Heart left ventricle (tissue), 16 donors: ENCODE data around the gene TUBG2. TPM values are rescaled to one million over a fixed set of nuclear protein-coding genes. Genes with fewer than 3 reads are reported as not detected.

ENCODE experiments used
- ATAC-seq, 4 donors: fragments of 200-7000 bp; cut with Tn5 transposase; one replicate each; pipeline ENCODE4 v1.9.1; 2020 to 2022; ENCODE audit warnings: moderate library complexity in 4 of 4, mild to moderate bottlenecking in 3 of 4, moderate number of reproducible peaks in 1 of 4
- DNase-seq, 5 donors: peaks; one replicate each; pipeline ENCODE4 v3.0.0-alpha.2; 2020
- H3K27ac ChIP-seq, 12 donors: fragments of 200-600 bp; sonication (generic) in 4 of 12; one replicate each; pipeline versions ENCODE4 v1.5.0 to v1.8.0; 2016 to 2022; ENCODE audit warnings: mild to moderate bottlenecking in 2 of 12
- H3K27me3 ChIP-seq, 9 donors: fragments of 200-600 bp; sonication (generic) in 2 of 9; one replicate each; pipeline versions ENCODE4 v1.5.1 to v1.8.0; 2016 to 2022; ENCODE audit warnings: mild to moderate bottlenecking in 3 of 9
- H3K36me3 ChIP-seq, 9 donors: fragments of 200-600 bp; sonication (generic) in 2 of 9; one replicate each; pipeline versions ENCODE4 v1.5.0 to v1.8.0; 2018 to 2022; ENCODE audit warnings: mild to moderate bottlenecking in 2 of 9
- H3K4me1 ChIP-seq, 12 donors: fragments of 200-600 bp; sonication (generic) in 4 of 12; one replicate each; pipeline versions ENCODE4 v1.5.0 to v1.8.0; 2016 to 2022; ENCODE audit warnings: mild to moderate bottlenecking in 3 of 12
- H3K4me3 ChIP-seq, 12 donors: fragments of 200-600 bp; sonication (generic) in 4 of 12; one replicate each; pipeline versions ENCODE4 v1.5.0 to v1.8.0; 2017 to 2022; ENCODE audit warnings: mild to moderate bottlenecking in 9 of 12, moderate library complexity in 4 of 12
- H3K9me3 ChIP-seq, 12 donors: fragments of 200-600 bp; sonication (generic) in 4 of 12; one replicate each; pipeline versions ENCODE4 v1.5.0 to v1.8.0; 2016 to 2022; ENCODE audit warnings: mild to moderate bottlenecking in 1 of 12
- CTCF ChIP-seq, 12 donors: fragments of 200-600 bp; sonication (generic) in 4 of 12; IDR thresholded peaks; one replicate each; pipeline versions ENCODE4 v1.5.0 to v1.8.0; 2018 to 2022; ENCODE audit warnings: antibody characterized with exemption in 12 of 12, mild to moderate bottlenecking in 5 of 12
- POLR2A ChIP-seq, 2 donors: fragments of 450-650 bp; IDR thresholded peaks; one replicate each; pipeline ENCODE4 v1.6.1; 2017; ENCODE audit warnings: antibody characterized with exemption in 2 of 2, mild to moderate bottlenecking in 2 of 2, moderate library complexity in 2 of 2
- WGBS, 4 donors: extraction: QIAGEN DNeasy Blood & Tissue Kit in 2 of 4; methylation state at CpG; one replicate each; pipeline versions ENCODE4 v1.1.5 to v1.1.7; 2013 to 2018; 5-methylcytosine and 5-hydroxymethylcytosine counted together
- intact Hi-C, 10 donors: fragments of 100-400 bp; cut with DNase I; formaldehyde crosslinking; loops; one replicate each; pipeline versions ENCODE4 v1.11.1 to v1.14.2; 2022
- polyA plus RNA-seq, 2 donors: library from polyadenylated mRNA; stranded (reverse); fragments of 200-250 nt; gene quantifications; one replicate each; pipeline ENCODE4 v1.2.3, GENCODE V29; 2013
- total RNA-seq, 9 donors: library from RNA; depleted of rRNA in 2 of 9; stranded (reverse); fragments of >200 nt in 2 of 9; fragmentation: NEBNext Ultra II Directional in 3 of 9; extraction: Animal tissue kit (Norgen Biotek cat#: 25700) in 3 of 9; gene quantifications; one replicate each; pipeline versions ENCODE4 v1.1.0 to v1.2.4, GENCODE V29; 2016 to 2023
- donor health status: ischemic (EF 13 %, LVEDD 7.1; RV severe dilation, severe dysfunction).
- donor health status: healthy with polysubstance abuse.
- donor health status: DM: no; HTN: yes; CAD: no.
- donor health status: DM: no; HTN: no; CAD: no.
- donor health status: ischemic (EF 25% LVEDD 6.9; RV normal size, moderate dysfunction).
- donor health status: ischemic (EF 25% LVEDD 5.7; RV mildly dilated, moderate dysfunction).
- donor health status: healthy.
- donor health status: DM: yes; HTN: yes; CAD: no.
- donor health status: ischemic (EF 35%, LVEDD 5.7; RV mildly dilated, moderate dysfunction).
- donor health status: nonischemic (EF 11% LVEDD 7.7; RV severe dilation, severe dysfunction).
- donor health status: DM: yes; HTN: yes; CAD: no.
- donor health status: PGD.
- donor health status: ischemic (EF 29% LVEDD 5.4; RV normal size, mild dysfunction).
- donor health status: nonischemic (EF 23%, LVEDD 6.1; RV moderate dilation, normal function).

TUBG2 gene
- total and polyA plus RNA-seq, 11 donors = 8.6 to 28.2 (median 15.3) TPM

GRCh38 chr17:42683407-42684034 is 24.4 kb downstream of the TUBG2 start:
- DNase-seq = peak; percentile 35 to 76 (median 57)
- TF ChIP-seq POLR2A (IDR thresholded peaks at IDR 0.05) = no peak
- TF ChIP-seq CTCF (IDR thresholded peaks at IDR 0.05) = no peak
- WGBS, 4 donors = 6 to 36% (median 13%) methylated on average over 12 to 25 of the region's 25 CpGs
- Histone ChIP-seq H3K4me3 (peak overlapping the region in 11 of 12 donors; percentile 17 to 70 (median 50)), H3K27ac (peak overlapping the region in 5 of 12 donors; percentile 33 to 75 (median 70)), H3K27me3 (peaks cover 0 to 14% (median 0%) of the 10 kb centered on the region in 9 donors), H3K36me3 (peaks cover 0 to 35% (median 11%) of the 10 kb centered on the region in 9 donors), H3K4me1 (peaks cover 2 to 58% (median 51%) of the 10 kb centered on the region in 12 donors), H3K9me3 (no peaks in the 10 kb centered on the region)
- peak; percentile 4 to 19 (median 14) for ATAC-seq
- intact Hi-C loops = loop anchor here in 3 of 10 donors (5.0 to 10.0 kb wide), 2 partner anchors 76 to 99 kb away; partner anchors contain the start of genes RETREG3 (in 3 of the 3) and TUBG1 (in 3 of the 3)

- Histone ChIP-seq H3K36me3 (peaks cover 0 to 48% (median 11%) of the 10 kb centered on the region in 9 donors), H3K4me3 (no peak overlapping the region), H3K27me3 (peaks cover 0 to 14% (median 0%) of the 10 kb centered on the region in 9 donors), H3K4me1 (peaks cover 0 to 43% (median 36%) of the 10 kb centered on the region in 12 donors), H3K27ac (peak overlapping the region in 1 of 12 donors; percentile 75), H3K9me3 (no peaks in the 10 kb centered on the region)
- WGBS, 4 donors = 86 to 90% (median 88%) methylated on average over 50 of the region's 50 CpGs
- no peak for DNase-seq
- TF ChIP-seq CTCF (IDR thresholded peaks at IDR 0.05) = no peak
- no peak for TF ChIP-seq POLR2A (IDR thresholded peaks at IDR 0.05)
- ATAC-seq = no peak
- intact Hi-C loops = loop anchor here in 3 of 10 donors (5.0 to 10.0 kb wide), 2 partner anchors 78 to 100 kb away; partner anchors contain the start of genes RETREG3 (in 3 of the 3) and TUBG1 (in 3 of the 3)
Measured at GRCh38 chr17:42684929-42685556, 26.0 kb downstream of the TUBG2 start.

- intact Hi-C loops = loop anchor here in 1 of 10 donors (10.0 kb wide), 1 partner anchor 101 kb away; no protein-coding TSS in a partner anchor
- ATAC-seq (no peak), DNase-seq (no peak)
- no peak for TF ChIP-seq POLR2A (IDR thresholded peaks at IDR 0.05)
- TF ChIP-seq CTCF (IDR thresholded peaks at IDR 0.05) = no peak
- peaks cover 0 to 36% (median 28%) of the 10 kb centered on the region in 12 donors for H3K4me1 ChIP-seq
- H3K27me3 ChIP-seq = peaks cover 0 to 14% (median 0%) of the 10 kb centered on the region in 9 donors
- no peak overlapping the region for H3K27ac ChIP-seq
- no peak overlapping the region for H3K4me3 ChIP-seq
- no peaks in the 10 kb centered on the region for H3K9me3 ChIP-seq
- WGBS, 4 donors = 84 to 87% (median 84%) methylated on average over 14 of the region's 14 CpGs
- H3K36me3 ChIP-seq = peaks cover 0 to 56% (median 11%) of the 10 kb centered on the region in 9 donors
Measured at GRCh38 chr17:42685831-42686230, 26.7 kb downstream of the TUBG2 start.
